Measurements from ENCODE around the gene TMEM209. TPM values are rescaled to one million over a fixed set of nuclear protein-coding genes. Genes with fewer than 3 reads are reported as not detected.

Gene TMEM209
- total RNA-seq, 1 donor from 2014 or later: 22.1 TPM

- DNase-seq (ENCODE audit: low read depth): no peak
- no peaks in the 10 kb centered on the region for H3K36me3 ChIP-seq (ENCODE audit: control insufficient read depth, insufficient read depth, low read length)
- no peaks in the 10 kb centered on the region for H3K27me3 ChIP-seq (ENCODE audit: control insufficient read depth, insufficient read depth, low read length)
- H3K4me3 ChIP-seq (ENCODE audit: low read depth, low read length): no peak overlapping the region
- no peak for TF ChIP-seq CTCF (IDR thresholded peaks at IDR 0.05; ENCODE audit: insufficient read depth, low read length, poor library complexity, severe bottlenecking)
Observed at GRCh38 chr7:130145424-130146100, 59.6 kb downstream of the TMEM209 start.

GRCh38 chr7:130144312-130145171 is 60.7 kb downstream of the TMEM209 start:
- Histone ChIP-seq H3K4me3 (ENCODE audit: low read depth, low read length) (no peak overlapping the region), H3K27me3 (ENCODE audit: control insufficient read depth, insufficient read depth, low read length) (no peaks in the 10 kb centered on the region), H3K36me3 (ENCODE audit: control insufficient read depth, insufficient read depth, low read length) (no peaks in the 10 kb centered on the region)
- TF ChIP-seq CTCF (IDR thresholded peaks at IDR 0.05; ENCODE audit: insufficient read depth, low read length, poor library complexity, severe bottlenecking): no peak
- peak; percentile 60 for DNase-seq (ENCODE audit: low read depth)

GRCh38 chr7:130143986-130144311 is 61.3 kb downstream of the TMEM209 start:
- DNase-seq (ENCODE audit: low read depth): no peak
- no peak overlapping the region for H3K4me3 ChIP-seq (ENCODE audit: low read depth, low read length)
- H3K36me3 ChIP-seq (ENCODE audit: control insufficient read depth, insufficient read depth, low read length): no peaks in the 10 kb centered on the region
- no peaks in the 10 kb centered on the region for H3K27me3 ChIP-seq (ENCODE audit: control insufficient read depth, insufficient read depth, low read length)
- no peak for TF ChIP-seq CTCF (IDR thresholded peaks at IDR 0.05; ENCODE audit: insufficient read depth, low read length, poor library complexity, severe bottlenecking)

- Histone ChIP-seq H3K36me3 (ENCODE audit: control insufficient read depth, insufficient read depth, low read length) (no peaks in the 10 kb centered on the region), H3K4me3 (ENCODE audit: low read depth, low read length) (no peak overlapping the region), H3K27me3 (ENCODE audit: control insufficient read depth, insufficient read depth, low read length) (no peaks in the 10 kb centered on the region)
- no peak for TF ChIP-seq CTCF (IDR thresholded peaks at IDR 0.05; ENCODE audit: insufficient read depth, low read length, poor library complexity, severe bottlenecking)
- DNase-seq (ENCODE audit: low read depth): no peak
Observed at GRCh38 chr7:130143334-130143732, 61.9 kb downstream of the TMEM209 start.

GRCh38 chr7:130142654-130143333 is 62.4 kb downstream of the TMEM209 start:
- H3K27me3 ChIP-seq (ENCODE audit: control insufficient read depth, insufficient read depth, low read length): no peaks in the 10 kb centered on the region
- no peak overlapping the region for H3K4me3 ChIP-seq (ENCODE audit: low read depth, low read length)
- H3K36me3 ChIP-seq (ENCODE audit: control insufficient read depth, insufficient read depth, low read length): no peaks in the 10 kb centered on the region
- no peak for TF ChIP-seq CTCF (IDR thresholded peaks at IDR 0.05; ENCODE audit: insufficient read depth, low read length, poor library complexity, severe bottlenecking)
- DNase-seq (ENCODE audit: low read depth): no peak

Measured in kidney epithelial cell (primary cell).